PC-3 (cell line): Measurements from ENCODE around the gene OXCT2.

Experiments
- EZH2 ChIP-seq: fragments of 300-600 bp; sonication (generic); IDR thresholded peaks from one replicate; pipeline ENCODE4 v1.6.1; 2017; ENCODE audit warnings: antibody characterized with exemption, mild to moderate bottlenecking, low read length; ENCODE audit not compliant: unreplicated experiment
- EZH2phosphoT487 ChIP-seq: fragments of 300-600 bp; sonication (generic); IDR thresholded peaks from 2 replicates; pipeline ENCODE4 v1.6.1; 2018; ENCODE audit warnings: mild to moderate bottlenecking, antibody characterized with exemption, low read length, borderline replicate concordance
- TF ChIP-seq, protein P1 (sequence below): fragments of 300-600 bp; sonication (generic); conservative IDR thresholded peaks from 2 replicates; pipeline ENCODE4 v1.5.1; 2017; ENCODE audit warnings: antibody characterized with exemption, low read depth, mild to moderate bottlenecking, low read length

DNA sequence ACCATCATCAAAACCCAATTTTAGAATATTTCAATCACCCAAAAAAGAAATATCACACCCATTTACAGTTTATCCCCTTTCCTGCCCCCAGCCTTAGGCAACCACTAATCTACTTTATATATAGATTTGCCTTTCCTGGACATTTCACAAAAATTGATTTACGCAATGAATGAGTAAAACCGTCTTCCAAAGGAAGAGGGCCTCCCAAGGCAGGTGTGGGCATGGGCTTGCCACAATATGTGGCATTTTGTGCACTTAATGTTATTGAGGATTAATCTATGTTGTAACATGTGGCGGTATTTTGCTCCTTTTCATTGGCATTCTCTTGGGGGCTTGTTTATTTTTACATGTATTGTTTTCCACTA, 29.3 kb upstream of the OXCT2 start:
- TF ChIP-seq EZH2, result no peak
- TF ChIP-seq, protein P1, sequence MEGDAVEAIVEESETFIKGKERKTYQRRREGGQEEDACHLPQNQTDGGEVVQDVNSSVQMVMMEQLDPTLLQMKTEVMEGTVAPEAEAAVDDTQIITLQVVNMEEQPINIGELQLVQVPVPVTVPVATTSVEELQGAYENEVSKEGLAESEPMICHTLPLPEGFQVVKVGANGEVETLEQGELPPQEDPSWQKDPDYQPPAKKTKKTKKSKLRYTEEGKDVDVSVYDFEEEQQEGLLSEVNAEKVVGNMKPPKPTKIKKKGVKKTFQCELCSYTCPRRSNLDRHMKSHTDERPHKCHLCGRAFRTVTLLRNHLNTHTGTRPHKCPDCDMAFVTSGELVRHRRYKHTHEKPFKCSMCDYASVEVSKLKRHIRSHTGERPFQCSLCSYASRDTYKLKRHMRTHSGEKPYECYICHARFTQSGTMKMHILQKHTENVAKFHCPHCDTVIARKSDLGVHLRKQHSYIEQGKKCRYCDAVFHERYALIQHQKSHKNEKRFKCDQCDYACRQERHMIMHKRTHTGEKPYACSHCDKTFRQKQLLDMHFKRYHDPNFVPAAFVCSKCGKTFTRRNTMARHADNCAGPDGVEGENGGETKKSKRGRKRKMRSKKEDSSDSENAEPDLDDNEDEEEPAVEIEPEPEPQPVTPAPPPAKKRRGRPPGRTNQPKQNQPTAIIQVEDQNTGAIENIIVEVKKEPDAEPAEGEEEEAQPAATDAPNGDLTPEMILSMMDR, result no peak
- TF ChIP-seq EZH2phosphoT487, result no peak
